ENCODE data around the gene CRB3. TPM values are rescaled to one million over a fixed set of nuclear protein-coding genes. Genes with fewer than 3 reads are reported as not detected.

CRB3 gene
- polyA plus RNA-seq, 1 experiment, result not detected

GRCh38 chr19:6450166-6450565 is 13.9 kb upstream of the CRB3 start:
- TF ChIP-seq, protein P1, sequence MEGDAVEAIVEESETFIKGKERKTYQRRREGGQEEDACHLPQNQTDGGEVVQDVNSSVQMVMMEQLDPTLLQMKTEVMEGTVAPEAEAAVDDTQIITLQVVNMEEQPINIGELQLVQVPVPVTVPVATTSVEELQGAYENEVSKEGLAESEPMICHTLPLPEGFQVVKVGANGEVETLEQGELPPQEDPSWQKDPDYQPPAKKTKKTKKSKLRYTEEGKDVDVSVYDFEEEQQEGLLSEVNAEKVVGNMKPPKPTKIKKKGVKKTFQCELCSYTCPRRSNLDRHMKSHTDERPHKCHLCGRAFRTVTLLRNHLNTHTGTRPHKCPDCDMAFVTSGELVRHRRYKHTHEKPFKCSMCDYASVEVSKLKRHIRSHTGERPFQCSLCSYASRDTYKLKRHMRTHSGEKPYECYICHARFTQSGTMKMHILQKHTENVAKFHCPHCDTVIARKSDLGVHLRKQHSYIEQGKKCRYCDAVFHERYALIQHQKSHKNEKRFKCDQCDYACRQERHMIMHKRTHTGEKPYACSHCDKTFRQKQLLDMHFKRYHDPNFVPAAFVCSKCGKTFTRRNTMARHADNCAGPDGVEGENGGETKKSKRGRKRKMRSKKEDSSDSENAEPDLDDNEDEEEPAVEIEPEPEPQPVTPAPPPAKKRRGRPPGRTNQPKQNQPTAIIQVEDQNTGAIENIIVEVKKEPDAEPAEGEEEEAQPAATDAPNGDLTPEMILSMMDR (IDR thresholded peaks at IDR 0.05; ENCODE audit: low read depth, low read length), result no peak
- DNase-seq (ENCODE audit: low read depth, low spot score), result no peak
- H3K4me3 ChIP-seq (ENCODE audit: low read depth, low read length), result no peak overlapping the region
- CTCF ChIA-PET, result no interaction called here
- POLR2A ChIA-PET, result no interaction called here
- H3K9me3 ChIP-seq (ENCODE audit: control insufficient read depth, insufficient read depth, low read length), result peaks cover 14% of the 10 kb centered on the region
- no peak overlapping the region for H3K27ac ChIP-seq (ENCODE audit: low read depth, low read length)
- no peaks in the 10 kb centered on the region for H3K27me3 ChIP-seq (ENCODE audit: control insufficient read depth, insufficient read depth, low read length)

GRCh38 chr19:6451583-6452222 is 12.4 kb upstream of the CRB3 start:
- Histone ChIP-seq H3K27me3 (ENCODE audit: control insufficient read depth, insufficient read depth, low read length) (no peaks in the 10 kb centered on the region), H3K4me3 (ENCODE audit: low read depth, low read length) (no peak overlapping the region), H3K9me3 (ENCODE audit: control insufficient read depth, insufficient read depth, low read length) (peaks cover 25% of the 10 kb centered on the region), H3K27ac (ENCODE audit: low read depth, low read length) (no peak overlapping the region)
- TF ChIP-seq, protein P1 (IDR thresholded peaks at IDR 0.05; ENCODE audit: low read depth, low read length), result no peak
- DNase-seq (ENCODE audit: low read depth, low spot score), result no peak
- CTCF ChIA-PET, result interaction anchor here (0.6 kb wide), 1 partner anchor 1442 kb away, joined by 4 read pairs; no protein-coding TSS in a partner anchor
- POLR2A ChIA-PET, result no interaction called here

- no peak for DNase-seq (ENCODE audit: low read depth, low spot score)
- H3K27me3 ChIP-seq (ENCODE audit: control insufficient read depth, insufficient read depth, low read length), result no peaks in the 10 kb centered on the region
- TF ChIP-seq, protein P1 (IDR thresholded peaks at IDR 0.05; ENCODE audit: low read depth, low read length), result no peak
- no peak overlapping the region for H3K4me3 ChIP-seq (ENCODE audit: low read depth, low read length)
- CTCF ChIA-PET, result interaction anchor here (0.6 kb wide), 1 partner anchor 1442 kb away, joined by 4 read pairs; no protein-coding TSS in a partner anchor
- POLR2A ChIA-PET, result no interaction called here
- no peak overlapping the region for H3K27ac ChIP-seq (ENCODE audit: low read depth, low read length)
- peaks cover 25% of the 10 kb centered on the region for H3K9me3 ChIP-seq (ENCODE audit: control insufficient read depth, insufficient read depth, low read length)
These were observed 11.9 kb upstream of the CRB3 start for GRCh38 chr19:6452223-6452614.

DNA sequence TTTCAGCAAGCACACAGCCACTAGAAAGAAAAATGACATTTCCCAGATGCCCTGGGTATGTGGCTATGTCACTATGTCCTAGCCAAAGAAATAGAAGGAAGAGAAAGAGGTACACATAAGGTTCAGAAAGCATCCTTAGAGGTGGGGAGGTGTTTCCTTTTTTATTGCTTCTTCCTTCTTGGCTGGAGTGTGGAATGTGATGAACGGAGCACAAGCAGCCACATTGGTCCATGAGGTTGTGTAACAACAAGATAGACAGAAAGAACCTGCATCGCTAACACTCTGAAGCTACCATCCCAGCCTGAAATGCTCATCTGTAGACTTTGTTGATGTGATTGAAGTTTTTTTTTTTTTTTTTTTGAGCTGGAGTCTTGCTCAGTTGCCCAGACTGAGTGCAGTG is 11.2 kb upstream of the CRB3 start:
- ChIA-PET CTCF (no interaction called here), POLR2A (no interaction called here)
- no peaks in the 10 kb centered on the region for H3K27me3 ChIP-seq (ENCODE audit: control insufficient read depth, insufficient read depth, low read length)
- H3K4me3 ChIP-seq (ENCODE audit: low read depth, low read length), result no peak overlapping the region
- DNase-seq (ENCODE audit: low read depth, low spot score), result no peak
- peaks cover 25% of the 10 kb centered on the region for H3K9me3 ChIP-seq (ENCODE audit: control insufficient read depth, insufficient read depth, low read length)
- TF ChIP-seq, protein P1 (IDR thresholded peaks at IDR 0.05; ENCODE audit: low read depth, low read length), result no peak
- no peak overlapping the region for H3K27ac ChIP-seq (ENCODE audit: low read depth, low read length)

- no peaks in the 10 kb centered on the region for H3K27me3 ChIP-seq (ENCODE audit: control insufficient read depth, insufficient read depth, low read length)
- CTCF ChIA-PET, result no interaction called here
- POLR2A ChIA-PET, result no interaction called here
- H3K9me3 ChIP-seq (ENCODE audit: control insufficient read depth, insufficient read depth, low read length), result peaks cover 25% of the 10 kb centered on the region
- TF ChIP-seq, protein P1 (IDR thresholded peaks at IDR 0.05; ENCODE audit: low read depth, low read length), result no peak
- no peak overlapping the region for H3K4me3 ChIP-seq (ENCODE audit: low read depth, low read length)
- no peak for DNase-seq (ENCODE audit: low read depth, low spot score)
- H3K27ac ChIP-seq (ENCODE audit: low read depth, low read length), result no peak overlapping the region
These were observed 10.0 kb upstream of the CRB3 start for GRCh38 chr19:6453951-6454565.

Data from AG04450 (cell line).